Upper lobe of left lung (tissue), 4 donors: ENCODE results near the gene ADAMTS19.

Experiments used
- CTCF ChIP-seq, 6 experiments: fragments of 450-650 bp in 4 of 6; fragments of 200-600 bp in 2 of 6; sonication (generic) in 2 of 6; IDR thresholded peaks; one replicate each; pipeline ENCODE4 v1.5.1; 2016 to 2019; ENCODE audit warnings: antibody characterized with exemption in 6 of 6
- EP300 ChIP-seq, 4 donors: sonication (generic); formaldehyde crosslinking; IDR thresholded peaks; one replicate each; pipeline ENCODE4 v1.5.1; 2017; ENCODE audit warnings: antibody characterized with exemption in 4 of 4, control low read depth in 2 of 4
- POLR2A ChIP-seq, 4 donors: fragments of 450-650 bp; IDR thresholded peaks; one replicate each; pipeline ENCODE4 v1.5.1; 2016 to 2017; ENCODE audit warnings: antibody characterized with exemption in 4 of 4, mild to moderate bottlenecking in 2 of 4
- POLR2AphosphoS5 ChIP-seq, 2 donors: sonication (generic); formaldehyde crosslinking; IDR thresholded peaks; one replicate each; pipeline ENCODE4 v1.5.1; 2017; ENCODE audit warnings: antibody characterized with exemption in 2 of 2

GRCh38 chr5:129617206-129617605, 157.1 kb downstream of the ADAMTS19 start:
- TF ChIP-seq CTCF (IDR thresholded peaks at IDR 0.05) (no peak), POLR2A (IDR thresholded peaks at IDR 0.05) (no peak), POLR2AphosphoS5 (IDR thresholded peaks at IDR 0.05) (no peak), EP300 (IDR thresholded peaks at IDR 0.05) (no peak)
